GM23338 (cell line): ENCODE results near the gene PFKFB1. TPM values are rescaled to one million over a fixed set of nuclear protein-coding genes. Genes with fewer than 3 reads are reported as not detected.

Experiments
- ATAC-seq: fragments of 200-7000 bp; cut with Tn5 transposase; 3 replicates; pipeline ENCODE4 v1.9.1; 2020
- DNase-seq: peaks from one replicate; pipeline ENCODE4 v3.0.0-alpha.2; 2015; ENCODE audit warnings: low spot score
- H2AFZ ChIP-seq: fragments of 200-600 bp; sonication (generic); 2 replicates; pipeline ENCODE4 v1.8.0; 2016; ENCODE audit warnings: antibody characterized with exemption, mild to moderate bottlenecking, moderate library complexity
- H3F3A ChIP-seq: fragments of 200-600 bp; sonication (generic); replicated peaks from 2 replicates; pipeline ENCODE4 v1.8.0; 2017; ENCODE audit warnings: antibody characterized with exemption, mixed run types, low read depth
- H3K27ac ChIP-seq: fragments of 200-600 bp; sonication (generic); 2 replicates; pipeline ENCODE4 v1.6.1; 2016; ENCODE audit warnings: low read depth
- H3K27me3 ChIP-seq: fragments of 200-600 bp; sonication (generic); 2 replicates; pipeline ENCODE4 v1.8.0; 2016; ENCODE audit warnings: mild to moderate bottlenecking, mixed run types, moderate library complexity; ENCODE audit not compliant: insufficient read depth
- H3K36me3 ChIP-seq: fragments of 200-600 bp; sonication (generic); 2 replicates; pipeline ENCODE4 v1.8.0; 2016; ENCODE audit warnings: mild to moderate bottlenecking; ENCODE audit not compliant: insufficient read depth
- H3K4me1 ChIP-seq: fragments of 200-600 bp; sonication (generic); 2 replicates; pipeline ENCODE4 v1.8.0; 2016; ENCODE audit warnings: mild to moderate bottlenecking, moderate library complexity; ENCODE audit not compliant: insufficient read depth
- H3K4me2 ChIP-seq: fragments of 200-600 bp; sonication (generic); 2 replicates; pipeline ENCODE4 v1.7.1; 2017; ENCODE audit warnings: mixed run types
- H3K4me3 ChIP-seq: fragments of 200-600 bp; sonication (generic); 2 replicates; pipeline ENCODE4 v1.6.1; 2016; ENCODE audit warnings: mixed run types
- H3K79me2 ChIP-seq: fragments of 200-600 bp; sonication (generic); replicated peaks from 2 replicates; pipeline ENCODE4 v1.8.0; 2017; ENCODE audit warnings: mild to moderate bottlenecking; ENCODE audit not compliant: insufficient read depth
- H3K9me2 ChIP-seq: fragments of 200-600 bp; sonication (generic); 2 replicates; pipeline ENCODE4 v1.8.0; 2017; ENCODE audit not compliant: insufficient read depth
- H4K20me1 ChIP-seq: fragments of 200-600 bp; sonication (generic); replicated peaks from 2 replicates; pipeline ENCODE4 v1.8.0; 2017; ENCODE audit warnings: mild to moderate bottlenecking; ENCODE audit not compliant: insufficient read depth
- H3K27ac Mint-ChIP-seq: 2 replicates; pipeline ENCODE4 v1.8.0; 2020; ENCODE audit warnings: inconsistent platforms, mild to moderate bottlenecking, moderate library complexity, mixed read lengths
- H3K27me3 Mint-ChIP-seq: 3 replicates; pipeline ENCODE4 v1.8.0; 2022; ENCODE audit warnings: low read depth, mild to moderate bottlenecking, moderate library complexity, mixed read lengths, inconsistent platforms; ENCODE audit not compliant: insufficient read depth, poor library complexity
- H3K36me3 Mint-ChIP-seq: 3 replicates; pipeline ENCODE4 v1.8.0; 2021; ENCODE audit warnings: low read depth, mild to moderate bottlenecking, inconsistent platforms, moderate library complexity, mixed read lengths
- H3K4me1 Mint-ChIP-seq: 3 replicates; pipeline ENCODE4 v1.8.0; 2020; ENCODE audit warnings: mild to moderate bottlenecking, inconsistent platforms, mixed read lengths
- H3K4me3 Mint-ChIP-seq: 3 replicates; pipeline ENCODE4 v1.8.0; 2021; ENCODE audit warnings: moderate library complexity, mild to moderate bottlenecking, inconsistent platforms, mixed read lengths
- H3K9me3 Mint-ChIP-seq: 3 replicates; pipeline ENCODE4 v1.8.0; 2020; ENCODE audit warnings: moderate library complexity, mild to moderate bottlenecking, inconsistent platforms, mixed read lengths
- CREB1 ChIP-seq: fragments of 250-450 bp; sonication (Bioruptor Pico); IDR thresholded peaks from 2 replicates; pipeline ENCODE4 v1.5.0; 2020; ENCODE audit warnings: low read depth, mild to moderate bottlenecking, moderate library complexity
- EZH2 ChIP-seq: fragments of 200-600 bp; sonication (generic); IDR thresholded peaks from one replicate; pipeline ENCODE4 v1.8.0; 2017; ENCODE audit warnings: antibody characterized with exemption, mild to moderate bottlenecking, low read depth; ENCODE audit not compliant: unreplicated experiment
- EZH2phosphoT487 ChIP-seq: fragments of 200-600 bp; sonication (generic); IDR thresholded peaks from one replicate; pipeline ENCODE4 v1.8.1; 2018; ENCODE audit warnings: antibody characterized with exemption; ENCODE audit not compliant: unreplicated experiment
- JUNB ChIP-seq: IDR thresholded peaks from one replicate; pipeline ENCODE4 v1.6.1; 2016; ENCODE audit warnings: antibody characterized with exemption; ENCODE audit not compliant: unreplicated experiment
- NANOG ChIP-seq: IDR thresholded peaks from 2 replicates; pipeline ENCODE4 v1.6.1; 2016; ENCODE audit warnings: antibody characterized with exemption, borderline replicate concordance
- POLR2AphosphoS5 ChIP-seq: IDR thresholded peaks from 2 replicates; pipeline ENCODE4 v1.6.1; 2016; ENCODE audit warnings: antibody characterized with exemption, low read depth
- STAT1 ChIP-seq: IDR thresholded peaks from one replicate; pipeline ENCODE4 v1.6.1; 2016; ENCODE audit warnings: antibody characterized with exemption; ENCODE audit not compliant: unreplicated experiment
- ZNF114 ChIP-seq: fragments of 250-450 bp; sonication (Bioruptor Pico); IDR thresholded peaks from 2 replicates; pipeline ENCODE4 v1.5.0; 2020; ENCODE audit warnings: mild to moderate bottlenecking, moderate library complexity
- ZNF331 ChIP-seq: fragments of 250-450 bp; sonication (Bioruptor Pico); IDR thresholded peaks from 2 replicates; pipeline ENCODE4 v1.5.0; 2020; ENCODE audit warnings: low read depth, mild to moderate bottlenecking, moderate library complexity
- polyA plus RNA-seq: library from polyadenylated mRNA; unstranded; fragments of >200 nt; fragmentation: Nextera tagmentation; extraction: Ambion mirVana; gene quantifications from 2 replicates; pipeline ENCODE4 v1.2.1, GENCODE V29; 2016
- total RNA-seq: library from RNA; depleted of rRNA; stranded (reverse); fragments of >200 nt; shearing (Covaris generic); gene quantifications from 2 replicates; pipeline ENCODE4 v1.2.3, GENCODE V29; 2014
- TF ChIP-seq, protein P1 (sequence below): fragments of 250-450 bp; sonication (Bioruptor Pico); IDR thresholded peaks from 2 replicates; pipeline ENCODE4 v1.5.0; 2020; ENCODE audit warnings: mild to moderate bottlenecking, moderate library complexity
- TF ChIP-seq, protein P2 (sequence below): IDR thresholded peaks from one replicate; pipeline ENCODE4 v1.6.1; 2018; ENCODE audit warnings: antibody characterized with exemption; ENCODE audit not compliant: unreplicated experiment
- TF ChIP-seq, protein P3 (sequence below): IDR thresholded peaks from 2 replicates; pipeline ENCODE4 v1.6.1; 2016; ENCODE audit warnings: antibody characterized with exemption

PFKFB1 gene
- total and polyA plus RNA-seq, 2 experiments from 2014 or later = not detected

DNA sequence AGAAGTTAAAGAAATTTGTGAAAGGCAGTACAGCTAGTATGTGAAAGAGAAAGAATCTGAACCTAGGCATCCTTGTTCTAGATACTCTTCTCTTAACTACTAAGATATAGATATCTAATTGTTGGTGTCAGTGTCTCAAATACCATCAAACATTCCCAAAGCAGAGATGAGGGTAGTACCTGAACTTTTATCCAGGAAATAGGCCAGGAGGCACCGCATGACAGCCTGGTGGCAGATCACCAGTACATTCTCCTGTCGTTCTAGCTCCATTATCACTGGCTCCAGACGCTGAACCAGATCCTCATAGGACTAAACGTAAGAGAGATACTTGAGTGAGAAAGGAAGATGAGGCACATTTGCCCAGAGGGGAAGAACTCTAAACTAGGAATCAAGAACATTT, 56.6 kb downstream of the PFKFB1 start:
- Histone ChIP-seq H3K36me3 (no peaks in the 10 kb centered on the region), H3K27me3 (no peaks in the 10 kb centered on the region), H3K27ac (no peak overlapping the region), H3K4me1 (no peaks in the 10 kb centered on the region), H3F3A (no peaks in the 10 kb centered on the region), H3K4me2 (no peak overlapping the region), H4K20me1 (no peaks in the 10 kb centered on the region), H2AFZ (no peak overlapping the region), H3K79me2 (no peaks in the 10 kb centered on the region), H3K4me3 (no peak overlapping the region), H3K9me2 (no peaks in the 10 kb centered on the region)
- H3K9me3 Mint-ChIP-seq = no peaks in the 10 kb centered on the region
- no peaks in the 10 kb centered on the region for H3K4me1 Mint-ChIP-seq
- ATAC-seq (no peak), DNase-seq (no peak)
- TF ChIP-seq NANOG (no peak), STAT1 (no peak)
- no peaks in the 10 kb centered on the region for H3K27me3 Mint-ChIP-seq
- no peaks in the 10 kb centered on the region; the same call in 2 of the 3 replicates for H3K36me3 Mint-ChIP-seq
- no peak overlapping the region for H3K4me3 Mint-ChIP-seq
- H3K27ac Mint-ChIP-seq = no peak overlapping the region

DNA sequence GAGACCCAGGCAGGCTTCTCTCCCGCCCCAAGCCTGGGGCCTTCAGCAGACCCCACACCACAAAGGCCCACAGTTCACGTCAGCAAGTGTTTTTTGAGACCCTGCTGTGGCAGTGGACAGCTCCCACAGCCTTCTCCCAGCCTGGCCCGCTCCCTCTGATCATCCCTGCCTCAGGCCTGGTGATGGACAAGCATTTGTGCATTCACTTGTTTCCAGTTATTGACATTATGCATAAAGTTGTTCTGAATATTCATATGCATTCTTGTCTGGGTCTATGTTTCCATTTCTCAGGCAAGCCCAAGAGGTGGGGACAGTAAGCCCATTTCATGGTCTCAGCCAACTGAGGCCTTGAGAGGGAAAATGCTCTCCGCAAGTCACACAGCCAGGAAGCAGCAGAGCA, 58.7 kb downstream of the PFKFB1 start:
- Histone ChIP-seq H3K4me1 (no peaks in the 10 kb centered on the region), H4K20me1 (no peaks in the 10 kb centered on the region), H3K9me2 (no peaks in the 10 kb centered on the region), H3K79me2 (no peaks in the 10 kb centered on the region), H3F3A (no peaks in the 10 kb centered on the region), H3K4me2 (no peak overlapping the region), H3K27ac (no peak overlapping the region), H2AFZ (no peak overlapping the region), H3K4me3 (no peak overlapping the region), H3K27me3 (no peaks in the 10 kb centered on the region), H3K36me3 (no peaks in the 10 kb centered on the region)
- Mint-ChIP-seq H3K4me3 (no peak overlapping the region), H3K9me3 (no peaks in the 10 kb centered on the region; the same call in 2 of the 3 replicates), H3K27me3 (no peaks in the 10 kb centered on the region), H3K4me1 (no peaks in the 10 kb centered on the region), H3K27ac (no peak overlapping the region), H3K36me3 (peaks cover 10% of the 10 kb centered on the region)
- DNase-seq = no peak
- ATAC-seq = no peak
- TF ChIP-seq, protein P1, sequence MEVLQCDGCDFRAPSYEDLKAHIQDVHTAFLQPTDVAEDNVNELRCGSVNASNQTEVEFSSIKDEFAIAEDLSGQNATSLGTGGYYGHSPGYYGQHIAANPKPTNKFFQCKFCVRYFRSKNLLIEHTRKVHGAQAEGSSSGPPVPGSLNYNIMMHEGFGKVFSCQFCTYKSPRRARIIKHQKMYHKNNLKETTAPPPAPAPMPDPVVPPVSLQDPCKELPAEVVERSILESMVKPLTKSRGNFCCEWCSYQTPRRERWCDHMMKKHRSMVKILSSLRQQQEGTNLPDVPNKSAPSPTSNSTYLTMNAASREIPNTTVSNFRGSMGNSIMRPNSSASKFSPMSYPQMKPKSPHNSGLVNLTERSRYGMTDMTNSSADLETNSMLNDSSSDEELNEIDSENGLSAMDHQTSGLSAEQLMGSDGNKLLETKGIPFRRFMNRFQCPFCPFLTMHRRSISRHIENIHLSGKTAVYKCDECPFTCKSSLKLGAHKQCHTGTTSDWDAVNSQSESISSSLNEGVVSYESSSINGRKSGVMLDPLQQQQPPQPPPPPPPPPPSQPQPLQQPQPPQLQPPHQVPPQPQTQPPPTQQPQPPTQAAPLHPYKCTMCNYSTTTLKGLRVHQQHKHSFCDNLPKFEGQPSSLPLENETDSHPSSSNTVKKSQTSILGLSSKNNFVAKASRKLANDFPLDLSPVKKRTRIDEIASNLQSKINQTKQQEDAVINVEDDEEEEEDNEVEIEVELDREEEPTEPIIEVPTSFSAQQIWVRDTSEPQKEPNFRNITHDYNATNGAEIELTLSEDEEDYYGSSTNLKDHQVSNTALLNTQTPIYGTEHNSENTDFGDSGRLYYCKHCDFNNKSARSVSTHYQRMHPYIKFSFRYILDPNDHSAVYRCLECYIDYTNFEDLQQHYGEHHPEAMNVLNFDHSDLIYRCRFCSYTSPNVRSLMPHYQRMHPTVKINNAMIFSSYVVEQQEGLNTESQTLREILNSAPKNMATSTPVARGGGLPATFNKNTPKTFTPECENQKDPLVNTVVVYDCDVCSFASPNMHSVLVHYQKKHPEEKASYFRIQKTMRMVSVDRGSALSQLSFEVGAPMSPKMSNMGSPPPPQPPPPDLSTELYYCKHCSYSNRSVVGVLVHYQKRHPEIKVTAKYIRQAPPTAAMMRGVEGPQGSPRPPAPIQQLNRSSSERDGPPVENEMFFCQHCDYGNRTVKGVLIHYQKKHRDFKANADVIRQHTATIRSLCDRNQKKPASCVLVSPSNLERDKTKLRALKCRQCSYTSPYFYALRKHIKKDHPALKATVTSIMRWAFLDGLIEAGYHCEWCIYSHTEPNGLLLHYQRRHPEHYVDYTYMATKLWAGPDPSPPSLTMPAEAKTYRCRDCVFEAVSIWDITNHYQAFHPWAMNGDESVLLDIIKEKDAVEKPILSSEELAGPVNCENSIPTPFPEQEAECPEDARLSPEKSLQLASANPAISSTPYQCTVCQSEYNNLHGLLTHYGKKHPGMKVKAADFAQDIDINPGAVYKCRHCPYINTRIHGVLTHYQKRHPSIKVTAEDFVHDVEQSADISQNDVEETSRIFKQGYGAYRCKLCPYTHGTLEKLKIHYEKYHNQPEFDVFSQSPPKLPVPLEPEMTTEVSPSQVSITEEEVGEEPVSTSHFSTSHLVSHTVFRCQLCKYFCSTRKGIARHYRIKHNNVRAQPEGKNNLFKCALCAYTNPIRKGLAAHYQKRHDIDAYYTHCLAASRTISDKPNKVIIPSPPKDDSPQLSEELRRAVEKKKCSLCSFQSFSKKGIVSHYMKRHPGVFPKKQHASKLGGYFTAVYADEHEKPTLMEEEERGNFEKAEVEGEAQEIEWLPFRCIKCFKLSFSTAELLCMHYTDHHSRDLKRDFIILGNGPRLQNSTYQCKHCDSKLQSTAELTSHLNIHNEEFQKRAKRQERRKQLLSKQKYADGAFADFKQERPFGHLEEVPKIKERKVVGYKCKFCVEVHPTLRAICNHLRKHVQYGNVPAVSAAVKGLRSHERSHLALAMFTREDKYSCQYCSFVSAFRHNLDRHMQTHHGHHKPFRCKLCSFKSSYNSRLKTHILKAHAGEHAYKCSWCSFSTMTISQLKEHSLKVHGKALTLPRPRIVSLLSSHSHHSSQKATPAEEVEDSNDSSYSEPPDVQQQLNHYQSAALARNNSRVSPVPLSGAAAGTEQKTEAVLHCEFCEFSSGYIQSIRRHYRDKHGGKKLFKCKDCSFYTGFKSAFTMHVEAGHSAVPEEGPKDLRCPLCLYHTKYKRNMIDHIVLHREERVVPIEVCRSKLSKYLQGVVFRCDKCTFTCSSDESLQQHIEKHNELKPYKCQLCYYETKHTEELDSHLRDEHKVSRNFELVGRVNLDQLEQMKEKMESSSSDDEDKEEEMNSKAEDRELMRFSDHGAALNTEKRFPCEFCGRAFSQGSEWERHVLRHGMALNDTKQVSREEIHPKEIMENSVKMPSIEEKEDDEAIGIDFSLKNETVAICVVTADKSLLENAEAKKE = no peak
- no peak for TF ChIP-seq NANOG
- TF ChIP-seq, protein P2, sequence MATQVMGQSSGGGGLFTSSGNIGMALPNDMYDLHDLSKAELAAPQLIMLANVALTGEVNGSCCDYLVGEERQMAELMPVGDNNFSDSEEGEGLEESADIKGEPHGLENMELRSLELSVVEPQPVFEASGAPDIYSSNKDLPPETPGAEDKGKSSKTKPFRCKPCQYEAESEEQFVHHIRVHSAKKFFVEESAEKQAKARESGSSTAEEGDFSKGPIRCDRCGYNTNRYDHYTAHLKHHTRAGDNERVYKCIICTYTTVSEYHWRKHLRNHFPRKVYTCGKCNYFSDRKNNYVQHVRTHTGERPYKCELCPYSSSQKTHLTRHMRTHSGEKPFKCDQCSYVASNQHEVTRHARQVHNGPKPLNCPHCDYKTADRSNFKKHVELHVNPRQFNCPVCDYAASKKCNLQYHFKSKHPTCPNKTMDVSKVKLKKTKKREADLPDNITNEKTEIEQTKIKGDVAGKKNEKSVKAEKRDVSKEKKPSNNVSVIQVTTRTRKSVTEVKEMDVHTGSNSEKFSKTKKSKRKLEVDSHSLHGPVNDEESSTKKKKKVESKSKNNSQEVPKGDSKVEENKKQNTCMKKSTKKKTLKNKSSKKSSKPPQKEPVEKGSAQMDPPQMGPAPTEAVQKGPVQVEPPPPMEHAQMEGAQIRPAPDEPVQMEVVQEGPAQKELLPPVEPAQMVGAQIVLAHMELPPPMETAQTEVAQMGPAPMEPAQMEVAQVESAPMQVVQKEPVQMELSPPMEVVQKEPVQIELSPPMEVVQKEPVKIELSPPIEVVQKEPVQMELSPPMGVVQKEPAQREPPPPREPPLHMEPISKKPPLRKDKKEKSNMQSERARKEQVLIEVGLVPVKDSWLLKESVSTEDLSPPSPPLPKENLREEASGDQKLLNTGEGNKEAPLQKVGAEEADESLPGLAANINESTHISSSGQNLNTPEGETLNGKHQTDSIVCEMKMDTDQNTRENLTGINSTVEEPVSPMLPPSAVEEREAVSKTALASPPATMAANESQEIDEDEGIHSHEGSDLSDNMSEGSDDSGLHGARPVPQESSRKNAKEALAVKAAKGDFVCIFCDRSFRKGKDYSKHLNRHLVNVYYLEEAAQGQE = no peak
- no peak for TF ChIP-seq POLR2AphosphoS5
- TF ChIP-seq, protein P3, sequence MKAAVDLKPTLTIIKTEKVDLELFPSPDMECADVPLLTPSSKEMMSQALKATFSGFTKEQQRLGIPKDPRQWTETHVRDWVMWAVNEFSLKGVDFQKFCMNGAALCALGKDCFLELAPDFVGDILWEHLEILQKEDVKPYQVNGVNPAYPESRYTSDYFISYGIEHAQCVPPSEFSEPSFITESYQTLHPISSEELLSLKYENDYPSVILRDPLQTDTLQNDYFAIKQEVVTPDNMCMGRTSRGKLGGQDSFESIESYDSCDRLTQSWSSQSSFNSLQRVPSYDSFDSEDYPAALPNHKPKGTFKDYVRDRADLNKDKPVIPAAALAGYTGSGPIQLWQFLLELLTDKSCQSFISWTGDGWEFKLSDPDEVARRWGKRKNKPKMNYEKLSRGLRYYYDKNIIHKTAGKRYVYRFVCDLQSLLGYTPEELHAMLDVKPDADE = no peak
- TF ChIP-seq ZNF331 (CRISPR knock-in tag) = no peak
- TF ChIP-seq EZH2 = no peak
- no peak for TF ChIP-seq STAT1
- TF ChIP-seq JUNB = no peak
- TF ChIP-seq ZNF114 (CRISPR knock-in tag) = no peak
- no peak for TF ChIP-seq EZH2phosphoT487
- TF ChIP-seq CREB1 (CRISPR knock-in tag) = no peak
